C4-2B (cell line): ENCODE results near the gene PIP5K1C.

Source experiments
- H3K27ac ChIP-seq: fragments of 450-650 bp; 2 replicates; pipeline ENCODE4 v1.5.1; 2017
- CTCF ChIP-seq: fragments of 450-650 bp; conservative IDR thresholded peaks from 2 replicates; pipeline ENCODE4 v1.5.1; 2017; ENCODE audit warnings: mild to moderate bottlenecking
- ZFX ChIP-seq: fragments of 450-650 bp; IDR thresholded peaks from 2 replicates; pipeline ENCODE4 v1.6.1; 2017

The PIP5K1C gene

GRCh38 chr19:3595521-3596061 is 104.7 kb downstream of the PIP5K1C start:
- H3K27ac ChIP-seq, result no peak overlapping the region
- TF ChIP-seq ZFX (no peak), CTCF (no peak)

GRCh38 chr19:3593156-3593555 is 107.1 kb downstream of the PIP5K1C start:
- TF ChIP-seq ZFX, result no peak
- no peak for TF ChIP-seq CTCF
- no peak overlapping the region for H3K27ac ChIP-seq

- TF ChIP-seq ZFX, result no peak
- TF ChIP-seq CTCF, result no peak
- no peak overlapping the region for H3K27ac ChIP-seq
Observed at GRCh38 chr19:3591876-3592613, 108.2 kb downstream of the PIP5K1C start.

GRCh38 chr19:3590991-3591659 is 109.1 kb downstream of the PIP5K1C start:
- TF ChIP-seq ZFX, result no peak
- no peak for TF ChIP-seq CTCF
- no peak overlapping the region for H3K27ac ChIP-seq

- TF ChIP-seq CTCF (no peak), ZFX (no peak)
- H3K27ac ChIP-seq, result no peak overlapping the region
Observed at GRCh38 chr19:3589949-3590348, 110.3 kb downstream of the PIP5K1C start.

GRCh38 chr19:3589439-3589838 is 110.8 kb downstream of the PIP5K1C start:
- no peak overlapping the region for H3K27ac ChIP-seq
- no peak for TF ChIP-seq ZFX

- no peak overlapping the region for H3K27ac ChIP-seq
- TF ChIP-seq CTCF (no peak), ZFX (no peak)
Observed at GRCh38 chr19:3586707-3587346, 113.4 kb downstream of the PIP5K1C start.
